H1 (cell line): ENCODE data around the gene PTPRT. TPM values are rescaled to one million over a fixed set of nuclear protein-coding genes. Genes with fewer than 3 reads are reported as not detected.

Source experiments
- CTCF ChIA-PET: fragments of 300-600 bp; sonication (Branson Sonifier 250); formaldehyde crosslinking; loops from one replicate; lab custom pipeline; 2021; ENCODE audit not compliant: partially characterized antibody; lab: Charles Lee
- POLR2A ChIA-PET: fragments of 300-600 bp; sonication (Branson Sonifier 250); formaldehyde crosslinking; loops from one replicate; lab custom pipeline; 2021; ENCODE audit warnings: inconsistent platforms; ENCODE audit not compliant: partially characterized antibody; lab: Charles Lee
- DNase-seq, 2 experiments: peaks; one replicate each; pipeline versions ENCODE4 v3.0.0 to v3.0.0-alpha.2; 2010 to 2022; ENCODE audit warnings: low spot score in 2 of 2, low read depth in 1 of 2, mixed read lengths in 1 of 2
- FAIRE-seq: peaks from 2 replicates; lab custom pipeline; 2011; peaks lifted over from hg19 to GRCh38; lab: Jason Lieb, UNC
- H2AFZ ChIP-seq: 2 replicates; pipeline ENCODE4 v1.8.1; 2012; ENCODE audit warnings: low read length, inconsistent platforms
- H2AK5ac ChIP-seq: 2 replicates; pipeline ENCODE4 v1.6.1; 2013; ENCODE audit warnings: low read depth, low read length
- H2BK120ac ChIP-seq: replicated peaks from 2 replicates; pipeline ENCODE3; 2013; ENCODE audit warnings: low read depth, low read length, inconsistent platforms
- H2BK12ac ChIP-seq: 2 replicates; pipeline ENCODE4 v1.6.1; 2013; ENCODE audit warnings: low read depth, low read length
- H2BK15ac ChIP-seq: 2 replicates; pipeline ENCODE4 v1.6.1; 2013; ENCODE audit warnings: low read length
- H2BK20ac ChIP-seq: 2 replicates; pipeline ENCODE4 v1.6.1; 2013; ENCODE audit warnings: low read length
- H2BK5ac ChIP-seq: 2 replicates; pipeline ENCODE4 v1.6.1; 2013; ENCODE audit warnings: low read depth, low read length
- H3K14ac ChIP-seq: 2 replicates; pipeline ENCODE4 v1.6.1; 2013; ENCODE audit warnings: inconsistent platforms; ENCODE audit not compliant: insufficient read length
- H3K18ac ChIP-seq: 2 replicates; pipeline ENCODE4 v1.6.1; 2013; ENCODE audit warnings: low read length; ENCODE audit errors: extremely low read depth
- H3K23ac ChIP-seq: 2 replicates; pipeline ENCODE4 v1.6.1; 2013; ENCODE audit warnings: inconsistent platforms; ENCODE audit not compliant: insufficient read length
- H3K23me2 ChIP-seq: 2 replicates; pipeline ENCODE4 v1.6.1; 2013; ENCODE audit warnings: low read depth, low read length
- H3K27ac ChIP-seq: 2 replicates; pipeline ENCODE4 v1.6.1; 2011; ENCODE audit warnings: low read depth, low read length, inconsistent platforms
- H3K27me3 ChIP-seq, 4 experiments: replicated peaks in 1 of 4; 1 replicate in 1 of 4; 2 replicates in 3 of 4; pipeline versions ENCODE4 v1.6.1 to v1.8.1; 2011 to 2013; ENCODE audit warnings: low read length in 3 of 4, mild to moderate bottlenecking in 3 of 4, inconsistent platforms in 2 of 4, mixed read lengths in 2 of 4, moderate library complexity in 1 of 4; ENCODE audit not compliant: control insufficient read depth in 3 of 4, insufficient read depth in 3 of 4; ENCODE audit errors: extremely low read depth in 1 of 4
- H3K36me3 ChIP-seq, 4 experiments: 2 replicates each; pipeline versions ENCODE4 v1.6.1 to v1.8.1; 2011 to 2013; ENCODE audit warnings: mild to moderate bottlenecking in 4 of 4, low read length in 3 of 4, moderate library complexity in 2 of 4, control low read depth in 1 of 4, inconsistent platforms in 1 of 4; ENCODE audit not compliant: insufficient read depth in 4 of 4, control insufficient read depth in 2 of 4
- H3K4ac ChIP-seq: replicated peaks from 2 replicates; pipeline ENCODE3; 2013; ENCODE audit warnings: low read length, low read depth, mixed read lengths, inconsistent platforms; ENCODE audit not compliant: insufficient read length
- H3K4me1 ChIP-seq, 4 experiments: replicated peaks in 1 of 4; 1 replicate in 1 of 4; 2 replicates in 3 of 4; pipeline versions ENCODE4 v1.6.1 to v1.8.1; 2011 to 2013; ENCODE audit warnings: low read length in 3 of 4, inconsistent platforms in 2 of 4, mixed read lengths in 1 of 4; ENCODE audit not compliant: insufficient read depth in 4 of 4, control insufficient read depth in 3 of 4
- H3K4me2 ChIP-seq, 2 experiments: 2 replicates each; pipeline versions ENCODE4 v1.6.1 to v1.8.1; 2011 to 2013; ENCODE audit warnings: low read depth in 2 of 2, low read length in 2 of 2, control low read depth in 1 of 2, inconsistent platforms in 1 of 2, mild to moderate bottlenecking in 1 of 2; ENCODE audit not compliant: insufficient read depth in 1 of 2
- H3K4me3 ChIP-seq, 4 experiments: fragments of 200-600, 300-600 bp in 1 of 4; sonication (generic), shearing (Covaris generic), sonication (Bioruptor Twin) in 1 of 4; 2 replicates each; pipeline versions ENCODE4 v1.5.1 to v1.8.1; 2011 to 2016; ENCODE audit warnings: low read length in 4 of 4, low read depth in 3 of 4, control low read depth in 2 of 4, inconsistent platforms in 2 of 4, mild to moderate bottlenecking in 2 of 4, mixed read lengths in 1 of 4, moderate library complexity in 1 of 4; ENCODE audit not compliant: insufficient read depth in 2 of 4; ENCODE audit errors: extremely low read depth in 1 of 4
- H3K56ac ChIP-seq: replicated peaks from 2 replicates; pipeline ENCODE3; 2013; ENCODE audit warnings: low read depth, mild to moderate bottlenecking, mixed read lengths, low read length, inconsistent platforms; ENCODE audit not compliant: insufficient read length
- H3K79me1 ChIP-seq: 2 replicates; pipeline ENCODE4 v1.6.1; 2013; ENCODE audit warnings: low read depth, low read length, control low read depth
- H3K79me2 ChIP-seq, 2 experiments: 2 replicates each; pipeline versions ENCODE4 v1.6.1 to v1.8.1; 2012 to 2013; ENCODE audit warnings: low read length in 2 of 2, mild to moderate bottlenecking in 2 of 2, inconsistent platforms in 1 of 2; ENCODE audit not compliant: insufficient read depth in 2 of 2, control insufficient read depth in 1 of 2
- H3K9ac ChIP-seq, 4 experiments: replicated peaks in 1 of 4; 1 replicate in 1 of 4; 2 replicates in 3 of 4; pipeline versions ENCODE4 v1.6.1 to v1.8.1; 2011 to 2013; ENCODE audit warnings: low read depth in 3 of 4, low read length in 3 of 4, control low read depth in 2 of 4, mild to moderate bottlenecking in 2 of 4, moderate library complexity in 2 of 4, inconsistent platforms in 1 of 4; ENCODE audit errors: extremely low read depth in 1 of 4
- H3K9me3 ChIP-seq, 2 experiments: 2 replicates each; pipeline versions ENCODE4 v1.6.1 to v1.8.1; 2012 to 2013; ENCODE audit warnings: mild to moderate bottlenecking in 2 of 2, moderate library complexity in 2 of 2, control low read depth in 1 of 2, inconsistent platforms in 1 of 2, low read depth in 1 of 2, low read length in 1 of 2, mixed read lengths in 1 of 2; ENCODE audit not compliant: insufficient read depth in 2 of 2
- H4K20me1 ChIP-seq, 2 experiments: replicated peaks in 1 of 2; 2 replicates each; pipeline versions ENCODE3 to v1.8.1; 2011 to 2013; ENCODE audit warnings: inconsistent platforms in 2 of 2, low read length in 2 of 2, mild to moderate bottlenecking in 1 of 2; ENCODE audit not compliant: insufficient read depth in 2 of 2, control insufficient read depth in 1 of 2
- H4K5ac ChIP-seq: 2 replicates; pipeline ENCODE4 v1.6.1; 2013; ENCODE audit warnings: low read length, low read depth, mixed read lengths, inconsistent platforms; ENCODE audit not compliant: insufficient read length
- H4K8ac ChIP-seq: 2 replicates; pipeline ENCODE4 v1.8.0; 2013; ENCODE audit warnings: mild to moderate bottlenecking, moderate library complexity, low read length, inconsistent platforms; ENCODE audit not compliant: insufficient read depth; ENCODE audit errors: extremely low read depth
- H4K91ac ChIP-seq: replicated peaks from 2 replicates; pipeline ENCODE3; 2013; ENCODE audit warnings: low read length, mixed read lengths, inconsistent platforms; ENCODE audit not compliant: insufficient read length
- HDAC6 ChIP-seq: IDR thresholded peaks from one replicate; pipeline ENCODE4 v1.7.1; 2012; ENCODE audit warnings: low read depth, mild to moderate bottlenecking, inconsistent platforms, low read length, moderate library complexity
- WGBS, 2 experiments: shearing (Covaris generic) in 1 of 2; methylation state at CpG; one replicate each; pipeline versions ENCODE4 v1.1.6 to v1.1.7; 2013 to 2015; ENCODE audit warnings: low lambda C conversion rate in 2 of 2, mixed read lengths in 2 of 2, inconsistent platforms in 1 of 2, low coverage in 1 of 2, missing lambda C conversion rate in 1 of 2; ENCODE audit not compliant: insufficient replicate concordance in 2 of 2, insufficient coverage in 1 of 2, insufficient read length in 1 of 2; ENCODE audit errors: extremely low coverage in 1 of 2, missing lambda C conversion rate in 1 of 2; 5-methylcytosine and 5-hydroxymethylcytosine counted together
- polyA plus RNA-seq, 7 experiments: library from polyadenylated mRNA; depleted of rRNA in 3 of 7; stranded (reverse) in 5 of 7; unstranded in 2 of 7; fragments of >200 nt in 5 of 7; fragments of 200-250 nt in 2 of 7; gene quantifications; 1 replicate in 5 of 7; 2 replicates in 1 of 7; 4 replicates in 1 of 7; pipeline versions ENCODE4 v1.2.1 to v1.2.3, GENCODE V29; 2011 to 2013; ENCODE audit warnings: missing spikeins in 2 of 7, mixed read lengths in 2 of 7
- total RNA-seq: library from RNA; stranded (reverse); fragmentation: NEBNext Ultra II Directional; extraction: Animal tissue kit (Norgen Biotek cat#: 25700); gene quantifications from 2 replicates; pipeline ENCODE4 v1.2.1, GENCODE V29; 2021

PTPRT gene
- total and polyA plus RNA-seq, 2 of the 8 experiments (the other 6 are each of a cell fraction or from before 2014, with no cell fraction given) = 0.33 to 1.8 TPM

- H3K4me3 ChIP-seq = no peak overlapping the region
- no peak for TF ChIP-seq HDAC6
- H2BK20ac ChIP-seq = no peak overlapping the region
- no peak overlapping the region for H2BK12ac ChIP-seq
- H2BK5ac ChIP-seq = no peak overlapping the region
- no peak overlapping the region for H3K4me2 ChIP-seq
- ChIA-PET POLR2A (no interaction called here), CTCF (no interaction called here)
- no peak overlapping the region for H4K8ac ChIP-seq
- no peak overlapping the region for H3K23ac ChIP-seq
- H4K91ac ChIP-seq = no peak overlapping the region
- H3K4me1 ChIP-seq = no peaks in the 10 kb centered on the region; a peak in 1 of 7 replicates
- H3K27me3 ChIP-seq = no peaks in the 10 kb centered on the region
- no peaks in the 10 kb centered on the region for H3K79me2 ChIP-seq
- H2AFZ ChIP-seq = no peak overlapping the region
- no peaks in the 10 kb centered on the region for H3K23me2 ChIP-seq
- H3K79me1 ChIP-seq = no peaks in the 10 kb centered on the region
- no peak overlapping the region for H3K14ac ChIP-seq
- H2BK120ac ChIP-seq = no peak overlapping the region
- no peaks in the 10 kb centered on the region for H3K9me3 ChIP-seq
- DNase-seq (no peak), FAIRE-seq (no peak)
- H4K5ac ChIP-seq = no peak overlapping the region
- no peak overlapping the region for H3K4ac ChIP-seq
- H3K56ac ChIP-seq = no peak overlapping the region
- H2BK15ac ChIP-seq = no peak overlapping the region
- no peaks in the 10 kb centered on the region for H3K36me3 ChIP-seq
- no peak overlapping the region for H3K27ac ChIP-seq
- H3K9ac ChIP-seq = no peak overlapping the region
- H3K18ac ChIP-seq = no peak overlapping the region
- H4K20me1 ChIP-seq = no peaks in the 10 kb centered on the region
- no peak overlapping the region for H2AK5ac ChIP-seq
- WGBS, 2 experiments = 85% methylated on average over 2 of the region's 2 CpGs; no CpG with 5 or more reads in 1 of the 2 experiments
These were observed 1094.5 kb downstream of the PTPRT start for GRCh38 chr20:42095221-42095620.
